Cardiac septum (tissue), 1 donor: ENCODE measurements around the gene KLK8. TPM values are rescaled to one million over a fixed set of nuclear protein-coding genes. Genes with fewer than 3 reads are reported as not detected.

Source experiments
- DNase-seq: peaks from one replicate; pipeline ENCODE4 v3.0.0-alpha.2; 2020; ENCODE audit warnings: low spot score
- intact Hi-C: fragments of 100-400 bp; cut with DNase I; formaldehyde crosslinking; loops from one replicate; pipeline ENCODE4 v1.14.0; 2022
- long read RNA-seq: library from polyadenylated mRNA; unstranded; transcript quantifications from one replicate; pipeline ENCODE4 v2.0.0, GENCODE V29; 2021
- total RNA-seq: library from RNA; stranded (reverse); fragmentation: NEBNext Ultra II Directional; extraction: Animal tissue kit (Norgen Biotek cat#: 25700); gene quantifications from one replicate; pipeline ENCODE4 v1.2.1, GENCODE V29; 2021
- donor health status: DM: no; HTN: no; CAD: no.

Gene KLK8
- total RNA-seq, result not detected
- long read RNA-seq, result 0 reads

GRCh38 chr19:51001515-51001914, at the start of gene KLK8:
KLK8 (minus strand) TSS chr19:51001604; CDS start chr19:51001167, 437 bp downstream.
- intact Hi-C loops, result no loop called here
- DNase-seq, result peak; percentile 17

GRCh38 chr19:51047031-51047335, 45.6 kb upstream of the KLK8 start:
- intact Hi-C loops, result no loop called here
- no peak for DNase-seq

GRCh38 chr19:51044327-51044726, 42.9 kb upstream of the KLK8 start:
- no peak for DNase-seq
- intact Hi-C loops, result no loop called here

DNA sequence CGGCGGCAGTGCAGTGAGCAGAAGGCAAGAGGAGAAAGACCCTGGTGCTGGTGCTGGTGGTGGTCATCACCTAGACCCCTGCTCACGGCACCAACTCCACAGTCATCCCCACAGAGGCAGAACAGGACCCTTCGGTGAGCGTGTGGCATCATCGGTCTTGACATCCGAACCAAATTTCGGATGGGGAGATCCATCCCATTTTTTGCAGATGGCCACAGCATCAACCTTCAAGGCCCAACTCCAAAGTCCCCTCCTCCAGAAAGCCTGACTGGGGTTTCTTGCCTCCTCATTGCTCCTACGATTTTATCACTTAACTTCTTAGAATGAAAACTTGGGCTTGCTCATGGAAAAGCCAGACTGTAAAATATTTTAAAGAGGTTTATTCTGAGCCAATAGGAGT, 42.1 kb upstream of the KLK8 start:
- no peak for DNase-seq
- intact Hi-C loops, result no loop called here

- DNase-seq, result no peak
- intact Hi-C loops, result no loop called here
Measured at GRCh38 chr19:51040151-51040550, 38.7 kb upstream of the KLK8 start.

- intact Hi-C loops, result no loop called here
- no peak for DNase-seq
Measured at GRCh38 chr19:51036519-51036918, 35.1 kb upstream of the KLK8 start.

DNA sequence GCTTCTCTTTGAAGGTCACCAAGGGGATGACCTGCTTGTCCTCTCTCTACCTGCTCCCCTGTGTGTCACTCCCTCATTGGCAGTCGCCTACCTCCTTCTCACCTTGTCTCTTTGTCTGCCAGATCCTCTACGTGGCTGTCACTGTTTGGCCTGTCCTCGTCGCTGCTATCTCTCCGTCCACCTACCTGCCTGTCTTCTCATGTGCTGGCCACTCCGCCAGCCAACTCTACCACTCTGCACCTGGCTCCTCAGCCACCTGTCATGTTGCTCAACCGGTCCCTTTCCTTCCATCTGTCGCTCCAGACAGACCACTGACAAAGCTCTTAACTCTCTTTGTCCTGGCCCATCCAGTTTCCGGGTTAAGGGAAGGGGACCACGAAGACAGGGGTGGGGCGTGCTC, 33.3 kb upstream of the KLK8 start, which contains the start of gene KLK12:
Gene KLK12, minus strand, starts transcription at position 299 of the 400 bp plus-strand sequence. CDS start 381 bp downstream, outside the sequence.
- DNase-seq, result no peak
- intact Hi-C loops, result no loop called here

DNA sequence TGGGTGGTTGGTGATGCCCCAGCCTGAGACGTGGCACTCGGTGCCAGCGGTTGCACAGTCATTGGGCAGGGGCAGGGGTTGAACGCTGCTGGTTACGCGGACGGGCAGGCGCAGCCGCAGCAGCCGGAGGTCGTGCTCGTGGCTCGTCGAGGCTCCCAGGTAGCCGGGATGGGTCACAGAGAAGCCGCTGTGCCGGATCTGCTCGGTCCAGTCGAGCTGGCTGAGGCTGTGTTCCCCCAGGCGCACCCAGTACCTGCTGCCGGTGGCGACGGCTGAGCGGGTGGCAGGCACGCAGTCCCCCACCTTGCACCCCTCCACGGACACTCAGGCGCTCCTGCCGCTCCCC, 30.4 kb upstream of the KLK8 start:
- intact Hi-C loops, result no loop called here

GRCh38 chr19:51031220-51031879, 29.9 kb upstream of the KLK8 start:
- no peak for DNase-seq
- intact Hi-C loops, result no loop called here

More for the DNA sequence above, 30.4 kb upstream of the KLK8 start:
- no peak for DNase-seq

DNA sequence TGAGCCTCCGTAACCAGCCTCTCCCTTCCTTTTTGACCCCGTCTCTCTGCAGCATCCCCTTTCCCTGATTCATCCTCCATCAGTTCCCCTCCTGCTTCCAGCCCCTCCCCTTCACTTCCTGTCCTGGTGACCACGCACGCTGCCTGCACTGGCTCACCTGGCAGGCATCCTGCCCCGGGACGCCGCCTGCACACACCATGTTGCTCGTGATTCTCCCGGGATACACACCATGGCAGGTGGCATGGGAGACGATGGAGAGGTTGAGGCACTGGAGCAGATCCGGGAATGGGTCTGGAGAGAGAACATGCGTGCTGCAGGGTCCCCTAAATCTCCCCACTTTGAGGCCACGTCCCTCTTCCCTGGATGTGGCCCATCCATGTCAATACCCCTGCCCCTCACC, 29.2 kb upstream of the KLK8 start:
- intact Hi-C loops, result no loop called here
- no peak for DNase-seq

GRCh38 chr19:51029718-51030117, 28.3 kb upstream of the KLK8 start:
- intact Hi-C loops, result no loop called here

DNA sequence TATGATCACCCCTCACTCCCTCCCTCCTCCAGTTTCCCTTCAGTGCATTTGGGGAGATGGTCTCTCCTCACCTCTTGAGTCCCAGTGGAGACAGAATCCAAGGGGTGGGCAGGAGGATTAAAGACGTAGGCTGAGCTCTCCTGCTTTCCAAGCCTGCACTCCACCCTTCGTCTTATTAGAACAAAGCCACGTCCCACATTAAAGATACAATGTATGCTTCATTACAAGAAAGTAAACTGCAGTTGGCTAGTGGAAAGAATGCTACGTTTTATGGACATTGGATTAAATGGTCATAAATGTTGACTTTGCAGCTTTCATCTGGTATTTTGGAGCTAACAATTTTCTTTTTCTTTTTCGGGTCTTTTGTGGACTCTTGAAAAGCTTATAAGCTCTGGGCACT, 26.5 kb upstream of the KLK8 start:
- DNase-seq, result no peak
- intact Hi-C loops, result no loop called here

More at GRCh38 chr19:51029718-51030117, 28.3 kb upstream of the KLK8 start:
- DNase-seq, result no peak

DNA sequence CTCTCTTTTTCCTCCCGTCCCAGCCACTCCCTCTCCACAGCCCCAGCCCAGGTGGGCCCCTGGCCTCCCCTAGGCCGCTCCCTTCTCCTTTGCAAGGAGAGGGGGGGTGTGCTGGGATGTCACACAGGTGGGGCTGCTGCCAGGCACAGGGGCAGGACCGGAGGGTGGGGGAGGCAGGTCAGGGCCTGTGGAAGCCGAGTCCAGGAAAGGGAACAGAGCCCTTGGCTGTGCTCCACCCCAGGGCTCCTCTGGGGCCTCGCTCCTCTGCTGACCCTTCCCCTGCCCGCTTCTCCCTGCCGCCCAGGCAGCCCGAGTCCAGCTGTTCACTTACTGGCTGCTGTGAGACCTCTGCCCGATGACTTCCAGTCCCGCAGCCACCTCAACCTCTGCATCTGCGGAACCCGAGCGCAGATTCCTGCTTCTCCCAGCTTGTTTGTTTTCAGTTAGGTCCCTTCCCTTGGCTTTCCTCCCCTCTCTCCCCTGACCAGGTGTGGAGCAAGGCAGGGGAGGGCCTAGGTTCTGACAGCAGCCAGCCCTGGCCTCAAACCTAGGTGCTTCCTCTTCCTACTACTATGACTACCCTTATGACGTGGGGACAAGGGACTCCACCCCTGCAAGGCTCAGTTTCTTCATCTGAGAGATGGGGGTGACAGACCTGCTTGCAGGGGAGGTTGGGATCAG, 25.9 kb upstream of the KLK8 start:
- intact Hi-C loops, result no loop called here
- DNase-seq, result no peak

GRCh38 chr19:51026554-51026831, 25.1 kb upstream of the KLK8 start, which contains the start of gene KLK11:
KLK11 (minus strand) TSS chr19:51026616; CDS start chr19:51025631, 985 bp downstream.
- intact Hi-C loops, result no loop called here
- DNase-seq, result no peak

DNA sequence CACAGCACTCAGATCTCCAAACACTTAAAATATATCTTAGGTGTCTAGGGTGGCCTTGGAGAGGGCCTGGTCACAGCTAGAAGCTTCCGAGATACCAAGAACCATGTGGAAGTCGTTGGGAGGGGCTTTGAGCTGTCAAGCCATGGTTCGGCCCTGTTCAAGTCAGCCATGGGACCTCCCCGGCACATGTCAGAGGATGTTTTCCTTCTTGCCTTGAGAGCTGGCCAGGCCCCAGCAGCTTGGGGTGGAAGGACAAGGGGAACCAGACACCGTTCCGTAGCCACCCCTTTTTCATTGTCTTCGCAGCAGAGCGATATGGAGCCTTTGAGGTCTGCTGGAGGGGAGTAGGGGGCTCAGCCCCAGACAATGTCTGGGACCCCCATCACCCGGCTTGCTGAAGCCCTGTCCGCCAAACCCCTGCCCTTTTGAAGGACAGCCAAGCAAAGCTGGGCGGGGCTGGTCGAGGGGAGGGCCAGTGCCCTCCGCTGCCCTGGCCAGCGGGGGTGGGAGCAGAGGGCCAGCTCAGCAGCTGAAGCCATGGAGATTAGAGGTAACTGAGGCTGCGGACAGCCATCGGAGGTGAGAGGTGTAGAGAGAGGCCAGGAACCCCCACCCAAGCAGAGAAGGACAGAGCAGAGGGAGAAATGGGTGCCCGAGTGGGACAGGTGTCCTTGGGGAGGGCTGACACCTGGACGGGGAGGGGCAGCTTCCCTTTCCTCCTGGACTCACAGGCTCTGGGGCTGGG, 24.6 kb upstream of the KLK8 start:
- intact Hi-C loops, result no loop called here
- no peak for DNase-seq

DNA sequence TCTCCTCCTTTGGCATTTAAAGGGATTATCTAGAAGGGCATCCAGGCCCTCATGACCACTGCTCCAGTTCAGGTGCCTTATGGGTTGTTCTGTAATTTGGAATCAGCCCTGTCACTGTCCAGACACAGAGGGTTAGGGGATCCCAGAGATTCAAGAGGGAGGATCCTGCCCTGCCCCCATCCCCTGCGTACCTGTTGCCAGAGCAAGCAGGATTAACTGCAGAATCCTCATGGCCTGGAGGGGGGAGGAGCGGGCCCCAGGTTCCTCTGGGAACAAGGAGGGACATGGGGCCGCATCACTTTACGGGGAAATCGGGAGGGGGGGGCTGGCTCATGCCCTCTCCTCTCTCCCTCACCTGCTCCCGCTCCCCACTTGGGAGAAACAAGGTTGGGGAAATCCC, 24.0 kb upstream of the KLK8 start:
- DNase-seq, result no peak
- intact Hi-C loops, result no loop called here

DNA sequence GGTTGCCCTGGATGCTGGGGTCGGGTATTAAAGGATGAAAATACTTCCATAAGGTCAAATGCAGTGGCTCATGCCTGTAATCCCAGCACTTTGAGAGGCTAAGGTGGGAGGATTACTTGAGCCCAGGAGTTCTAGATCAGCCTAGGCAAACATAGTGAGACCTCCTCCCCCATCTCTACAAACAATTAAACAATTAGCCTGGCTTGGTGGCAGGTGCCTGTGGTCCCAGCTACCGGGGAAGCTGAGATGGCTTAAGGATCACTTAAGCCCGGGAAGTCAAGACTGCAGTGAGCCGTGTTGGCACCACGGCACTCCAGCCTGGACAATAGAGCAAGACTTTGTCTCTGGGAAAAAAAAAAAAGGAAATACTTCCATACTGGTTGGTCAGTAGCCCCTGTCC, 23.5 kb upstream of the KLK8 start:
- DNase-seq, result no peak
- intact Hi-C loops, result loop anchor here (5.0 kb wide), 1 partner anchor 132 kb away; no protein-coding TSS in a partner anchor

DNA sequence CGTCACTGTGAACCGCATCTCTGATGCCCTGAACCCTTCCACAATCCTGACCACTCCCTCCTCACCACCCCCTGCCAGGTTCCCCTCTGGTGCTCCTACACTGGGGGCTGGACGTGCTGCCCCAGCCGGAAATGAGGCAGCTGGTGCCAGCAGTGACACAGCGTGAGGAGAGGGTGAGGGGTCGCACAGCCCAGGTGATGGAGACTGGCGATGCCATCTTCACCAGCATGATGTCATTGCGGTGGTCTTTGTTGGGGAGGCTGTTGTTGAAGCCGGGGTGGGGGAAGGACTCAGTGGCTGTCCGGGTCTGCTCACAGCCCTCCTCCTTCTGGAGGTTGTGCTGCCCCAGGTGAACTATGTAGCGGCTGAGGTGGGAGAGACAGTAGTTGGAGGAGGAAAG, 22.5 kb upstream of the KLK8 start:
- intact Hi-C loops, result loop anchor here (5.0 kb wide), 1 partner anchor 133 kb away; no protein-coding TSS in a partner anchor
- DNase-seq, result peak; percentile 20

- peak; percentile 74 for DNase-seq
- intact Hi-C loops, result loop anchor here (5.0 kb wide), 1 partner anchor 135 kb away; no protein-coding TSS in a partner anchor
Measured at GRCh38 chr19:51022526-51022925, 21.1 kb upstream of the KLK8 start.

GRCh38 chr19:51020988-51021651, 19.7 kb upstream of the KLK8 start:
- no peak for DNase-seq
- intact Hi-C loops, result loop anchor here (2.0 to 5.0 kb wide), 2 partner anchors 74 to 136 kb away; no protein-coding TSS in a partner anchor
